HG03342 (cell line): Measurements from ENCODE around the gene UBXN1.
"Not testable (repeated sequence)": the region's sequence is repeated elsewhere in the genome, so short reads cannot be mapped to it uniquely, and the experiment has no call there.

ENCODE experiments used
- ATAC-seq: cut with Tn5 transposase; IDR thresholded peaks from one replicate; pipeline ENCODE4 v1.9.1; 2021; ENCODE audit warnings: mild to moderate bottlenecking, moderate library complexity; ENCODE audit not compliant: unreplicated experiment

Gene UBXN1

GRCh38 chr11:62673196-62673525, 5.7 kb downstream of the UBXN1 start:
- no peak for ATAC-seq

- peak; percentile 52 for ATAC-seq
Observed at GRCh38 chr11:62671608-62672389, 7.1 kb downstream of the UBXN1 start, which contains the start of the genes LBHD1 and UQCC3. TSS of gene LBHD1 (minus strand) at chr11:62672267. CDS start at chr11:62670031, 2,236 bp downstream. TSS of gene UQCC3 (plus strand) at chr11:62671673. CDS start at chr11:62671746, 73 bp downstream.

GRCh38 chr11:62671236-62671607, 7.7 kb downstream of the UBXN1 start:
- ATAC-seq: no peak

- no peak for ATAC-seq
Observed at GRCh38 chr11:62669420-62670161, 9.3 kb downstream of the UBXN1 start.

GRCh38 chr11:62667460-62667859, 11.4 kb downstream of the UBXN1 start:
- no peak for ATAC-seq

- ATAC-seq: no peak
Observed at GRCh38 chr11:62666259-62666926, 12.5 kb downstream of the UBXN1 start.

GRCh38 chr11:62665599-62666258, 13.1 kb downstream of the UBXN1 start:
- peak; percentile 13 for ATAC-seq

GRCh38 chr11:62665075-62665598, 13.7 kb downstream of the UBXN1 start, which contains the start of the genes C11orf98 and CSKMT:
TSS of gene C11orf98 (minus strand) at chr11:62665210. CDS start at chr11:62665169, 41 bp downstream.
TSS of gene CSKMT (plus strand) at chr11:62665312. CDS start at chr11:62665880, 568 bp downstream.
- ATAC-seq: peak; percentile 79

- peak; percentile 24 for ATAC-seq
Observed at GRCh38 chr11:62664405-62665074, 14.3 kb downstream of the UBXN1 start.

GRCh38 chr11:62656796-62657429, 22.0 kb downstream of the UBXN1 start:
- no peak for ATAC-seq

GRCh38 chr11:62654297-62654696, 24.6 kb downstream of the UBXN1 start:
- ATAC-seq: no peak

- no peak for ATAC-seq
Observed at GRCh38 chr11:62652161-62653006, 26.5 kb downstream of the UBXN1 start.

GRCh38 chr11:62650283-62650682, 28.6 kb downstream of the UBXN1 start:
- ATAC-seq: not testable (repeated sequence)

- no peak for ATAC-seq
Observed at GRCh38 chr11:62649486-62649885, 29.4 kb downstream of the UBXN1 start.

- no peak for ATAC-seq
Observed at GRCh38 chr11:62648967-62649364, 29.9 kb downstream of the UBXN1 start.

GRCh38 chr11:62648185-62648966, 30.5 kb downstream of the UBXN1 start:
- ATAC-seq: no peak

GRCh38 chr11:62647609-62648005, 31.3 kb downstream of the UBXN1 start:
- no peak for ATAC-seq
